Erythroblast (primary cell): Measurements from ENCODE around the gene TNFSF9.

Experiments used
- GATA1 ChIP-seq: IDR thresholded peaks from 2 replicates; pipeline ENCODE4 v1.6.1; 2011; ENCODE audit warnings: low read depth, mild to moderate bottlenecking, control low read depth, low read length, moderate library complexity
- POLR2A ChIP-seq: IDR thresholded peaks from 2 replicates; pipeline ENCODE4 v1.6.1; 2011; ENCODE audit warnings: mild to moderate bottlenecking, low read length

GRCh38 chr19:6530386-6531162 is at the start of gene TNFSF9:
- TF ChIP-seq POLR2A: peak; percentile 96
- no peak for TF ChIP-seq GATA1
